ENCODE results near the gene GUCA2A.

- TF ChIP-seq EZH2 (IDR thresholded peaks at IDR 0.05; ENCODE audit: low read length, missing control alignments) = no peak
- TF ChIP-seq CTCF (conservative IDR thresholded peaks at IDR 0.05 in 1 of 2, IDR thresholded peaks at IDR 0.05 in 1 of 2; ENCODE audit: low read depth in 1 of 2, low read length in 2 of 2) = no peak
Observed at GRCh38 chr1:42201986-42202385, 37.4 kb upstream of the GUCA2A start.

All from fibroblast of lung (primary cell).